ENCODE measurements around the gene C1orf105. TPM values are rescaled to one million over a fixed set of nuclear protein-coding genes. Genes with fewer than 3 reads are reported as not detected.

The C1orf105 gene
- polyA plus RNA-seq, 1 of the 3 experiments (the other 2 are of a cell fraction), result not detected

Other genes with a start within 250 kb of the C1orf105 start
- 20.6 and 31.4 TPM in 2 replicates for gene PIGC, start 23.4 kb downstream of the C1orf105 start, polyA plus RNA-seq (2012; rRNA removed)
- gene SUCO, start 112.5 kb downstream of the C1orf105 start, polyA plus RNA-seq (2012; rRNA removed), result 5.4 and 7.6 TPM in 2 replicates
- not detected in 2 replicates for gene FASLG, start 238.4 kb downstream of the C1orf105 start, polyA plus RNA-seq (2012; rRNA removed)

Measured in SK-N-SH (cell line).